Karpas-422 (cell line): ENCODE data around the gene BRK1. TPM values are rescaled to one million over a fixed set of nuclear protein-coding genes. Genes with fewer than 3 reads are reported as not detected.
"Not testable (repeated sequence)": the region's sequence is repeated elsewhere in the genome, so short reads cannot be mapped to it uniquely, and the experiment has no call there.

Experiments used
- DNase-seq: peaks from one replicate; pipeline ENCODE4 v3.0.0-alpha.2; 2015
- H2AFZ ChIP-seq: fragments of 200-600 bp; sonication (generic); 2 replicates; pipeline ENCODE4 v1.6.1; 2014; ENCODE audit warnings: antibody characterized with exemption, low read length, mixed read lengths
- H3K27ac ChIP-seq: fragments of 200-600 bp; sonication (generic); 2 replicates; pipeline ENCODE4 v1.5.1; 2014; ENCODE audit warnings: mild to moderate bottlenecking, low read length, moderate library complexity
- H3K27me3 ChIP-seq: fragments of 200-600 bp; sonication (generic); 2 replicates; pipeline ENCODE4 v1.6.1; 2014; ENCODE audit warnings: low read length, mixed read lengths
- H3K36me3 ChIP-seq: fragments of 200-600 bp; sonication (generic); 2 replicates; pipeline ENCODE4 v1.6.1; 2014; ENCODE audit warnings: low read length, mixed read lengths; ENCODE audit not compliant: insufficient read depth
- H3K4me1 ChIP-seq: fragments of 200-600 bp; sonication (generic); 2 replicates; pipeline ENCODE4 v1.6.1; 2014; ENCODE audit warnings: mild to moderate bottlenecking, low read length, mixed read lengths
- H3K4me2 ChIP-seq: fragments of 200-600 bp; sonication (generic); 2 replicates; pipeline ENCODE4 v1.6.1; 2014; ENCODE audit warnings: low read length, low read depth, mild to moderate bottlenecking; ENCODE audit not compliant: poor library complexity, severe bottlenecking
- H3K4me3 ChIP-seq: fragments of 200-600 bp; sonication (generic); 2 replicates; pipeline ENCODE4 v1.5.1; 2014; ENCODE audit warnings: mild to moderate bottlenecking, antibody characterized with exemption, low read length, mixed read lengths
- H3K79me2 ChIP-seq: fragments of 200-600 bp; sonication (generic); 2 replicates; pipeline ENCODE4 v1.6.1; 2014; ENCODE audit warnings: mild to moderate bottlenecking, low read length, mixed read lengths
- H3K9ac ChIP-seq: fragments of 200-600 bp; sonication (generic); 2 replicates; pipeline ENCODE4 v1.6.0; 2014; ENCODE audit warnings: low read length
- H3K9me2 ChIP-seq: fragments of 200-600 bp; sonication (generic), shearing (Covaris generic); replicated peaks from 2 replicates; pipeline ENCODE4 v1.6.0; 2014; ENCODE audit warnings: mild to moderate bottlenecking, low read length, moderate library complexity; ENCODE audit not compliant: insufficient read depth
- H3K9me3 ChIP-seq: fragments of 300-700, 200-600 bp; sonication (generic); 2 replicates; pipeline ENCODE4 v1.6.1; 2014; ENCODE audit warnings: low read length, mixed read lengths
- H4K20me1 ChIP-seq: fragments of 200-600 bp; sonication (generic); 2 replicates; pipeline ENCODE4 v1.6.1; 2014; ENCODE audit warnings: mild to moderate bottlenecking, antibody characterized with exemption, low read length, low read depth; ENCODE audit not compliant: insufficient read depth
- total RNA-seq: library from RNA; depleted of rRNA; stranded (reverse); fragments of >200 nt; shearing (Covaris generic); gene quantifications from 2 replicates; pipeline ENCODE4 v1.2.3, GENCODE V29; 2014; ENCODE audit warnings: low replicate concordance; rRNA removed

BRK1 gene
- 103 and 121 TPM in 2 replicates for total RNA-seq

GRCh38 chr3:10115326-10116137 is at the start of gene BRK1:
Gene BRK1, plus strand, starts transcription at chr3:10115675. Its CDS starts 27 bp downstream, at chr3:10115702.
- peak within 1 kb of the TSS; percentile 95 for H3K9ac ChIP-seq
- peaks cover 7% of the 10 kb centered on the region; the same call in 1 of the 2 replicates for H3K36me3 ChIP-seq
- H3K4me1 ChIP-seq = peaks cover 22% of the 10 kb centered on the region
- no peaks in the 10 kb centered on the region for H3K9me3 ChIP-seq
- H3K4me2 ChIP-seq = peak within 1 kb of the TSS; percentile 92
- H3K4me3 ChIP-seq = peak within 1 kb of the TSS; percentile 97
- no peaks in the 10 kb centered on the region for H3K9me2 ChIP-seq
- H3K27me3 ChIP-seq = no peaks in the 10 kb centered on the region
- peak; percentile 98 for DNase-seq
- peaks cover 51% of the 10 kb centered on the region for H3K79me2 ChIP-seq
- H4K20me1 ChIP-seq = peaks cover 15% of the 10 kb centered on the region; the same call in 1 of the 2 replicates
- H3K27ac ChIP-seq = peak within 1 kb of the TSS; percentile 66
- peak within 1 kb of the TSS; percentile 83 for H2AFZ ChIP-seq

DNA sequence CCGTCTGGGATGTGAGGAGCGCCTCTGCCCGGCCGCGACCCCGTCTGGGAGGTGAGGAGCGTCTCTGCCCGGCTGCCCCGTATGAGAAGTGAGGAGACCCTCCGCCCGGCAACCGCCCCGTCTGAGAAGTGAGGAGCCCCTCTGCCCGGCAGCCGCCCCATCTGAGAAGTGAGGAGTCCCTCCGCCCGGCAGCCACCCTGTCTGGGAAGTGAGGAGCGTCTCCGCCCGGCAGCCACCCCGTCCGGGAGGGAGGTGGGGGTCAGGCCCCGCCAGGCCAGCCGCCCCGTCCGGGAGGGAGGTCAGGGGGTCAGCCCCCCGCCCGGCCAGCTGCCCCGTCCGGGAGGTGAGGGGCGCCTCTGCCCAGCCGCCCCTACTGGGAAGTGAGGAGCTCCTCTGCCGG is 45.4 kb upstream of the BRK1 start:
- H3K27me3 ChIP-seq, DNase-seq, H3K4me2 ChIP-seq, H4K20me1 ChIP-seq, H3K27ac ChIP-seq, H2AFZ ChIP-seq, H3K9ac ChIP-seq, H3K9me2 ChIP-seq, H3K4me1 ChIP-seq, H3K9me3 ChIP-seq, H3K79me2 ChIP-seq, H3K4me3 ChIP-seq: not testable (repeated sequence)
- H3K36me3 ChIP-seq = peaks cover 44% of the 10 kb centered on the region

GRCh38 chr3:10074666-10075065 is 40.8 kb upstream of the BRK1 start:
- Histone ChIP-seq H3K27ac (no peak overlapping the region), H2AFZ (no peak overlapping the region), H3K9me3 (no peaks in the 10 kb centered on the region), H4K20me1 (no peaks in the 10 kb centered on the region), H3K4me2 (no peak overlapping the region), H3K4me3 (no peak overlapping the region), H3K9me2 (no peaks in the 10 kb centered on the region), H3K4me1 (no peaks in the 10 kb centered on the region), H3K36me3 (peaks cover 23% of the 10 kb centered on the region), H3K9ac (no peak overlapping the region), H3K79me2 (no peaks in the 10 kb centered on the region), H3K27me3 (no peaks in the 10 kb centered on the region)
- no peak for DNase-seq

DNA sequence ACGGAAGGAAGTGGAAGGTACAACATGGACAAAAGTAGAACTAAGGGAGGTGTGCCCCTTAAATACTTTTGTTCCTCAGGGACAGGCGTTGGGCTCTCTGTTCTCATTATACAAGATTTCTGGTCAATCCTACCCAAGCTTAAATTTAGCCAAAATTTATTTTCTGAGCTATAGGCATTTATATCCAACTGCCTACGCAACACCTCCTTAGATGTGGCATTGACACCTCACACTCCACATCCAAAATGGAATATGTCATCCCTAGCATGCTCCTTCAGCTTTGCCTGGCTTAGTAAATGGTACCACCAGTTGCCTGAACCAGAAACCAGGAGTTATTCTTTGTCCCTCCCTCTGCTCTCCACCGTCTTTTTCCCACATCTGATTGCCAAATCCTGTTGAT is 33.6 kb upstream of the BRK1 start:
- Histone ChIP-seq H3K36me3 (peaks cover 41% of the 10 kb centered on the region), H4K20me1 (no peaks in the 10 kb centered on the region), H3K4me2 (no peak overlapping the region), H3K9ac (no peak overlapping the region), H3K4me1 (no peaks in the 10 kb centered on the region), H3K4me3 (no peak overlapping the region), H2AFZ (no peak overlapping the region), H3K9me2 (no peaks in the 10 kb centered on the region), H3K27me3 (no peaks in the 10 kb centered on the region), H3K79me2 (no peaks in the 10 kb centered on the region), H3K9me3 (no peaks in the 10 kb centered on the region), H3K27ac (no peak overlapping the region)
- DNase-seq = no peak

DNA sequence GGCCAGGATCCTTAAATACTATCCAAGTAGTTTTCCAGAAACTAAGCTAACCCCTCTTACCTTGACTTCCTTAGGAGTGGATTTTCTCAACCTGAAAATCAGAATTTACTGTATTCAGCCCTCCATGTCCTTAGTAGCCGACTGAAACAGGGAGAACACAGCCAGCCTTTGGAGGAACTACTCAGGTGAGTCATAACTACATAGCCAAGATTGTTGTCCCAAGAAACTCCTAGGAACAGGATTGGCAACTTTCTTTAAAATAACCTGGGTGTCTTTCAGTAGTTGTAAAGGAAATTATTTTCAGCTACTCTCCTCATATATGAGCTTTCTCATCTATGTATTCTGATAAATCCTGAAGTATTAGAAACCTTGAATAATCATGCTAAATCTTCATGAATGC is 29.7 kb upstream of the BRK1 start:
- no peaks in the 10 kb centered on the region for H3K79me2 ChIP-seq
- DNase-seq = no peak
- H3K4me1 ChIP-seq = no peaks in the 10 kb centered on the region
- no peaks in the 10 kb centered on the region for H3K9me3 ChIP-seq
- H3K9ac ChIP-seq = no peak overlapping the region
- no peaks in the 10 kb centered on the region for H3K9me2 ChIP-seq
- no peak overlapping the region for H3K4me2 ChIP-seq
- H3K36me3 ChIP-seq = peaks cover 56% of the 10 kb centered on the region
- H2AFZ ChIP-seq = no peak overlapping the region
- H4K20me1 ChIP-seq = no peaks in the 10 kb centered on the region
- no peaks in the 10 kb centered on the region for H3K27me3 ChIP-seq
- no peak overlapping the region for H3K4me3 ChIP-seq
- H3K27ac ChIP-seq = no peak overlapping the region

- H3K79me2 ChIP-seq = no peaks in the 10 kb centered on the region
Measured at GRCh38 chr3:10088256-10088655, 27.2 kb upstream of the BRK1 start.

GRCh38 chr3:10090179-10090578 is 25.3 kb upstream of the BRK1 start:
- Histone ChIP-seq H3K9me3 (no peaks in the 10 kb centered on the region), H4K20me1 (no peaks in the 10 kb centered on the region), H3K4me1 (peaks cover 8% of the 10 kb centered on the region), H3K4me2 (no peak overlapping the region), H3K4me3 (no peak overlapping the region), H2AFZ (no peak overlapping the region), H3K27me3 (no peaks in the 10 kb centered on the region), H3K36me3 (peaks cover 32% of the 10 kb centered on the region), H3K79me2 (no peaks in the 10 kb centered on the region), H3K27ac (no peak overlapping the region), H3K9me2 (no peaks in the 10 kb centered on the region), H3K9ac (no peak overlapping the region)
- no peak for DNase-seq

More at GRCh38 chr3:10088256-10088655, 27.2 kb upstream of the BRK1 start:
- H4K20me1 ChIP-seq = no peaks in the 10 kb centered on the region
- H3K4me2 ChIP-seq = no peak overlapping the region
- no peaks in the 10 kb centered on the region for H3K4me1 ChIP-seq
- no peak overlapping the region for H3K9ac ChIP-seq
- H3K4me3 ChIP-seq = no peak overlapping the region
- no peaks in the 10 kb centered on the region for H3K9me3 ChIP-seq
- no peak overlapping the region for H2AFZ ChIP-seq
- DNase-seq = no peak
- H3K36me3 ChIP-seq = peaks cover 36% of the 10 kb centered on the region
- H3K27ac ChIP-seq = no peak overlapping the region
- no peaks in the 10 kb centered on the region for H3K9me2 ChIP-seq
- no peaks in the 10 kb centered on the region for H3K27me3 ChIP-seq

DNA sequence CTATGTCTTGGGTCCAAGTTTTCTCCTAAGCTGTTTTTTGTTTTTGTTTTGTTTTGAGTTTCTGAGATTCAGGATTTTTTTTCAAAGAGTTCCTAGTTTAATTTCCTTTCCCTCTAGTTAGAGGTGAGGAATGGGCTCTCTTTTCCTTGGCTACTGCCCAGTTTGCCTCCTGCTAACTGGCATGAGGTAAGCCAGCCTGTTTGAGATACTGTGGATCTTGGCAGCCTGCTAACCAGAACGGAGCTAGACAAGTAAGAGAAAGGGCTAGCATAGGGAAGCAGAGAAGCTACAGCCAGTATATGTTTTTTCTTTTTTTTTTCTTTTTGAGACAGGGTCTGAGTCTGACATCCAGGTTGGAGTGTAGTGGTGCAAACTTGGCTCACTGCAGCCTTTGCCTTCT is 24.7 kb upstream of the BRK1 start:
- not testable (repeated sequence) for H3K79me2 ChIP-seq, H4K20me1 ChIP-seq, H3K9me2 ChIP-seq, DNase-seq, H3K4me3 ChIP-seq, H3K9ac ChIP-seq, H3K9me3 ChIP-seq, H2AFZ ChIP-seq, H3K4me2 ChIP-seq, H3K27me3 ChIP-seq, H3K4me1 ChIP-seq, H3K27ac ChIP-seq
- H3K36me3 ChIP-seq = peaks cover 37% of the 10 kb centered on the region
